Lung (tissue), 12 donors: ENCODE data around the gene TAGAP. TPM values are rescaled to one million over a fixed set of nuclear protein-coding genes. Genes with fewer than 3 reads are reported as not detected.

Experiments used
- ATAC-seq: fragments of 200-7000 bp; cut with Tn5 transposase; one replicate; pipeline ENCODE4 v1.9.1; 2020; ENCODE audit warnings: moderate number of reproducible peaks; ENCODE audit not compliant: insufficient read depth, low FRiP score
- DNase-seq, 3 donors: peaks; one replicate each; pipeline ENCODE4 v3.0.0-alpha.2; 2013 to 2017
- H3K27ac ChIP-seq, 2 donors: one replicate each; pipeline ENCODE4 v1.5.1; 2013; ENCODE audit warnings: mild to moderate bottlenecking in 2 of 2, moderate library complexity in 2 of 2, control low read depth in 1 of 2, inconsistent platforms in 1 of 2, low read depth in 1 of 2, low read length in 1 of 2
- H3K27me3 ChIP-seq, 3 donors: one replicate each; pipeline ENCODE4 v1.5.1; 2013; ENCODE audit warnings: low read length in 2 of 3; ENCODE audit not compliant: control insufficient read depth in 3 of 3, insufficient read depth in 3 of 3
- H3K36me3 ChIP-seq, 4 donors: one replicate each; pipeline ENCODE4 v1.5.1; 2013; ENCODE audit warnings: low read length in 4 of 4, mild to moderate bottlenecking in 1 of 4, moderate library complexity in 1 of 4; ENCODE audit not compliant: control insufficient read depth in 4 of 4, insufficient read depth in 4 of 4
- H3K4me1 ChIP-seq, 5 donors: one replicate each; pipeline ENCODE4 v1.5.1; 2013; ENCODE audit warnings: low read length in 5 of 5, mild to moderate bottlenecking in 2 of 5, moderate library complexity in 1 of 5; ENCODE audit not compliant: control insufficient read depth in 5 of 5, insufficient read depth in 5 of 5
- H3K4me3 ChIP-seq: one replicate; pipeline ENCODE4 v1.5.1; 2013; ENCODE audit warnings: mild to moderate bottlenecking, control low read depth, moderate library complexity
- H3K9ac ChIP-seq, 2 donors: one replicate each; pipeline ENCODE4 v1.5.1; 2013; ENCODE audit warnings: low read length in 2 of 2, control low read depth in 1 of 2; ENCODE audit not compliant: insufficient read depth in 1 of 2
- H3K9me3 ChIP-seq, 4 donors: one replicate each; pipeline ENCODE4 v1.5.1; 2013; ENCODE audit warnings: low read length in 3 of 4, mild to moderate bottlenecking in 1 of 4, moderate library complexity in 1 of 4; ENCODE audit not compliant: control insufficient read depth in 4 of 4, insufficient read depth in 3 of 4
- CTCF ChIP-seq: IDR thresholded peaks from 2 replicates; pipeline ENCODE4 v1.5.1; 2012; ENCODE audit warnings: mild to moderate bottlenecking; ENCODE audit errors: control extremely low read depth, extremely low read depth
- WGBS, 2 donors: extraction: QIAGEN DNeasy Blood & Tissue Kit; methylation state at CpG; one replicate each; pipeline ENCODE4 v1.1.7; 2013; 5-methylcytosine and 5-hydroxymethylcytosine counted together
- polyA plus RNA-seq, 2 donors: library from polyadenylated mRNA; stranded (reverse); fragments of 200-250 nt; gene quantifications; one replicate each; pipeline ENCODE4 v1.2.1, GENCODE V29; 2013
- total RNA-seq, 2 donors: library from RNA; depleted of rRNA in 1 of 2; stranded (reverse); fragments of >200 nt in 1 of 2; gene quantifications; one replicate each; pipeline ENCODE4 v1.2.1, GENCODE V29; 2014 to 2021
- donor health status: control.
- donor health status: control.
- donor health status: Bipolar disorder and iron deficiency.
- donor health status: healthy.
- donor health status: DM: yes; HTN: yes; CAD: no.

The TAGAP gene
- total and polyA plus RNA-seq, 4 donors: 1.7 to 11.2 (median 8.4) TPM

DNA sequence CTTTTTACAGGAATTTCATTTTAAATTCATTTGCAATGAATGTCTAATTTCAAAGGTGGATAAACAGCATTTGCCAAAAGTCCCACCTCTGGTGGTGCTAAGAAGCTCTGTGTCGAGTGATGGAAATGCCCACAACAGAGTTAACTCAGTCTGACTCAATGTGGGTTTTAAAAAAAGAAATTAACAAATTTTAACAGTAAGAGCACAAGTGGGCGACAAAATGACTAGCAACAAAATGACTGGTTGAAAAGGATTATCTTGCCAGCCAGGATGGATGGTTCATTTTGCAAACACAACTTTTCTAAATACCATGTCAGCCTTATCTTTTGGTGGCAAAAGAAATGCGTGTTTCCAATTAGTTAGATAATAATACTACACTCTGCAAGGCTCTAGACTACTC lies 14.3 kb upstream of the TAGAP start:
- no peak for DNase-seq
- TF ChIP-seq CTCF: no peak
- WGBS, 2 donors: 82 to 85% methylated on average over 3 of the region's 3 CpGs
- Histone ChIP-seq H3K4me1 (peaks cover 0 to 1% (median 0%) of the 10 kb centered on the region in 5 donors), H3K9me3 (no peaks in the 10 kb centered on the region), H3K9ac (no peak overlapping the region), H3K4me3 (no peak overlapping the region), H3K36me3 (no peaks in the 10 kb centered on the region), H3K27ac (no peak overlapping the region), H3K27me3 (no peaks in the 10 kb centered on the region)
- ATAC-seq: no peak

GRCh38 chr6:159056899-159057298 lies 12.1 kb upstream of the TAGAP start:
- 56 to 69% methylated on average over 6 of the region's 6 CpGs for WGBS, 2 donors
- ATAC-seq: no peak
- Histone ChIP-seq H3K4me3 (no peak overlapping the region), H3K36me3 (no peaks in the 10 kb centered on the region), H3K9me3 (peaks cover 0 to 3% (median 0%) of the 10 kb centered on the region in 4 donors), H3K4me1 (peaks cover 0 to 1% (median 0%) of the 10 kb centered on the region in 5 donors), H3K9ac (no peak overlapping the region), H3K27me3 (no peaks in the 10 kb centered on the region), H3K27ac (no peak overlapping the region)
- no peak for DNase-seq
- TF ChIP-seq CTCF: no peak

- whole genome bisulfite sequencing, 2 donors: 18 to 26% methylated on average over 2 of the region's 2 CpGs
- Histone ChIP-seq H3K9ac (no peak overlapping the region), H3K9me3 (peaks cover 0 to 3% (median 0%) of the 10 kb centered on the region in 4 donors), H3K4me1 (peaks cover 0 to 1% (median 0%) of the 10 kb centered on the region in 5 donors), H3K4me3 (no peak overlapping the region), H3K27me3 (no peaks in the 10 kb centered on the region), H3K27ac (no peak overlapping the region), H3K36me3 (no peaks in the 10 kb centered on the region)
- no peak for ATAC-seq
- no peak for TF ChIP-seq CTCF
- no peak for DNase-seq
These were observed 11.6 kb upstream of the TAGAP start for GRCh38 chr6:159056432-159056831.

DNA sequence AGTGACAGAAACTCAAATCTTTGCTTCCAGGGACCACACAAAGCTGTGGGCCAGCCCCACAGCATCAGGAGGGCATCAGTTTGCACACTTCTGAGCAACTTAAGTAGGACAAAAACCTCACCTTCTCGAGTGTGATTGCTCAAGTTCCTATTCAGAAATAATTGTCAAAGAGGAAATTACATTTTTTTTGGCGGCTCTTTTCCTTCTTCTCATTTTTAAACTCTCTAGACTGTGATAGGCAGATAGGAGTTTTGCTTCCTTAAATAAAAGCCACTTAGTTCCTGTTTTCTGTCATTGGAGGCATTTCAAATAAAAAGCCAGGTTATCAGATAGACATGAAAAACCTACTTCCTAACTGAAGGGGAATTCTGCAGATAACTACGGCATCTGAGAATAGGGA lies 11.2 kb upstream of the TAGAP start:
- DNase-seq: no peak
- Histone ChIP-seq H3K9ac (no peak overlapping the region), H3K27me3 (no peaks in the 10 kb centered on the region), H3K4me3 (no peak overlapping the region), H3K4me1 (peaks cover 0 to 1% (median 0%) of the 10 kb centered on the region in 5 donors), H3K9me3 (peaks cover 0 to 3% (median 0%) of the 10 kb centered on the region in 4 donors), H3K36me3 (no peaks in the 10 kb centered on the region), H3K27ac (no peak overlapping the region)
- TF ChIP-seq CTCF: no peak
- WGBS, 2 donors: 12 to 13% methylated on average over 3 of the region's 3 CpGs
- ATAC-seq: peak; percentile 34
